GM13977 (cell line): ENCODE measurements around the gene DNAH12.
A peak's percentile ranks its signal among the peaks of the same experiment; 100 is the strongest.

Source experiments
- DNase-seq: peaks from one replicate; pipeline ENCODE4 v3.0.0; 2012; ENCODE audit warnings: low spot score
- in situ Hi-C: fragments of 300-500 bp; cut with MboI; formaldehyde crosslinking; loops from one replicate; pipeline ENCODE4 v1.12.0; 2022; ENCODE audit warnings: low sequenced_read_pairs, low pct_unique_long_range_greater_than_20kb, mixed read lengths, inconsistent platforms; ENCODE audit not compliant: unreplicated experiment
- TF ChIP-seq, protein P1 (sequence below): IDR thresholded peaks from 2 replicates; pipeline ENCODE4 v1.5.1; 2012; ENCODE audit warnings: mild to moderate bottlenecking, control low read depth; ENCODE audit not compliant: insufficient read depth; ENCODE audit errors: extremely low read depth, missing control alignments

Gene DNAH12

DNA sequence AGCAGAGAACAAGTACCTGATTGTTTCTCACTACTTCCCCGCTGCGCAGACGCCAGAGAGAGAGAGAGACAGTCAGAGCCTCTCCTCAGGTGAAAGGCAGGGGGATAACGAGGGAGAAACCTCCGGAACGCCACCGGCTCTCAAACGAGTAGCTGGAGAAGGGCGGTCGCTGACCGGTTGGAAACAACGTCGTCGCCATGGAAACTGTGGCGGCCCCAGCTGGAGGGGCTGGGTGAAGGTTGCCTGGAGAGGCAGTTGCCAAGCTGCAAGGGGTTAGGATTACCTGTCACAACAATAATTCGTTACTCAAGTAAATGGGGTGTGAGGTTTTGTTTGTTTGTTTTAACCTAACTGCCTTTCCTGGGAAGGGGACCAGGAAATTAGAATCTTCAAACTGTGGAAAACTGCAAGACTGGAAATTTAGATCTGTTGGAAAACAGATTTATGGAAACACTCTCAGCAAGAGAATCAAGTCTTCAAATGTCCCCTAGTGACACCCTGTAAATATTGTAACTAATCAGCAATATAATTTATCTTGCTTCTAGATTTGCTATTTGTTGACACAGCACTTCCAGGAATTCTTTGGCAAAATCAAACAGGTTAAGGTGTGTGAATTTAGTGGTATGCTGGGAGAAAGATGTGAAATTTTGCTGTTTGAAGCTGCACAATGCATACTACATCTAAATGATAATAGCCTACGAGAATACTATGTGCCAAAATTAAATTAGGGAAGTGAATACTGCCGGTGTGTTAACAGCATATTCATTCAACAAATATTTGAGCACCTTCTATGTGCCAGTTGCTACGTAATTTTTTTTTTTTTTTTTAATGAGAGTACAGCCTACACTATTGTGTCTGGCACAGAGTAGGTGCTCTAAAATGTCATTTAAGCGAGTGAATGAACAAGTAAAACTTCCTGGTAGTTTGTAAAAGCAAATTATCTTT, at the start of gene DNAH12:
Gene DNAH12, minus strand, starts transcription at position 164 of the 945 bp plus-strand sequence. CDS start 1,474 bp downstream, outside the sequence.
- TF ChIP-seq, protein P1, sequence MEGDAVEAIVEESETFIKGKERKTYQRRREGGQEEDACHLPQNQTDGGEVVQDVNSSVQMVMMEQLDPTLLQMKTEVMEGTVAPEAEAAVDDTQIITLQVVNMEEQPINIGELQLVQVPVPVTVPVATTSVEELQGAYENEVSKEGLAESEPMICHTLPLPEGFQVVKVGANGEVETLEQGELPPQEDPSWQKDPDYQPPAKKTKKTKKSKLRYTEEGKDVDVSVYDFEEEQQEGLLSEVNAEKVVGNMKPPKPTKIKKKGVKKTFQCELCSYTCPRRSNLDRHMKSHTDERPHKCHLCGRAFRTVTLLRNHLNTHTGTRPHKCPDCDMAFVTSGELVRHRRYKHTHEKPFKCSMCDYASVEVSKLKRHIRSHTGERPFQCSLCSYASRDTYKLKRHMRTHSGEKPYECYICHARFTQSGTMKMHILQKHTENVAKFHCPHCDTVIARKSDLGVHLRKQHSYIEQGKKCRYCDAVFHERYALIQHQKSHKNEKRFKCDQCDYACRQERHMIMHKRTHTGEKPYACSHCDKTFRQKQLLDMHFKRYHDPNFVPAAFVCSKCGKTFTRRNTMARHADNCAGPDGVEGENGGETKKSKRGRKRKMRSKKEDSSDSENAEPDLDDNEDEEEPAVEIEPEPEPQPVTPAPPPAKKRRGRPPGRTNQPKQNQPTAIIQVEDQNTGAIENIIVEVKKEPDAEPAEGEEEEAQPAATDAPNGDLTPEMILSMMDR, result no peak
- in situ Hi-C loops, result no loop called here
- no peak for DNase-seq

- DNase-seq, result no peak
- in situ Hi-C loops, result no loop called here
- TF ChIP-seq, protein P1, result no peak
Measured at GRCh38 chr3:57592306-57592705, 48.2 kb upstream of the DNAH12 start.

- TF ChIP-seq, protein P1, result no peak
- in situ Hi-C loops, result no loop called here
- no peak for DNase-seq
Measured at GRCh38 chr3:57587905-57588304, 43.8 kb upstream of the DNAH12 start.

DNA sequence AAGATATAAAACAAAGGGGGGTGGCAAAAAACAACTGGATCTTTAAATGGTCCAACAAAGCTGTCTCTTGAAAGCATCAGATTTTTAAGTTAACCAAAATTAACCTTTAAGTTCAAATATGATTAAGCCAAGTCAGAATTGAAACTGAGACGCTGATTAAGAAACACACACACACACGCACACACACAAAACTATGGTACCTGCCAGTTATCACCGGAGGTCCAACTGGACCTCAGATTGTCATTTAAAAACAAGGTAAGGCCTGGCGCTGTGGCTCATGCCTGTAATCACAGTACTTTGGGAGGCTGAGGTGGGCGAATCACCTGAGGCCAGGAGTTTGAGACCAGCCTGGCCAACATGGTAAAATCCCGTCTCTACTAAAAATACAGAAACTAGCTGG, 42.6 kb upstream of the DNAH12 start:
- no peak for DNase-seq
- in situ Hi-C loops, result no loop called here
- TF ChIP-seq, protein P1, result no peak

GRCh38 chr3:57583544-57583943, 39.4 kb upstream of the DNAH12 start:
- TF ChIP-seq, protein P1, result no peak
- DNase-seq, result no peak
- in situ Hi-C loops, result no loop called here

DNA sequence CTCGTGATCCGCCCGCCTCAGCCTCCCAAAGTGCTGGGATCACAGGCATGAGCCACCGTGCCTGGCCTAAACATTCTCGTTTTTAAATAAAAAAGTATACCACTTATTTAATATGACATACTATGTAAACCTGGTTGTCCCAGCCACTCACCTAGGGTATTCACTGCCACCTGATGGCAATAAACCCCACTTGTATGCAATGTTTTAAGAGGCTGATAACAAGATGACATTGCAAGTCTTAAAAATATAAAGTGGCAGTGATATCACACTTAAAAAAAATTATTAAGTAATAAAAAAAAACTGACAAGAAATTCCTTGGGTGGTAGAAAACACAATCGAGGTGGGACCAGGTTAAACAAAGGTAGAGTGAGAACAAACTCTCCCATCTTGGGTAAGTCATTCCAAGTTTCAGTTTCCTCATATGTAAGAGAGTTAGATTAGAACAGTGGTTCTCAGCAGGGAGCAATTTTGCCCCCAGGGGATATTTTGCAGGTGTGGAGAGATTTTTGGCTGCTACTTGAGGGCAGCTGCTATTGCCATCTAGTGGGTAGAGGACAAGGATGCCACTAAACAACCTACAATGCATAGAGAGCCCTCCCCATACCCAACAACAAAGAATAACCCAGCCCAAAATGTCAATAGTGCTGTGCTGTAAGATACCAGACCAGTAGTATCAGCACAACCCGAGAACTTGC, 38.5 kb upstream of the DNAH12 start:
- no peak for DNase-seq
- in situ Hi-C loops, result no loop called here
- TF ChIP-seq, protein P1, result peak; percentile 25
